Measurements from ENCODE around the gene ANK3. TPM values are rescaled to one million over a fixed set of nuclear protein-coding genes. Genes with fewer than 3 reads are reported as not detected.

ANK3 gene
- total and polyA plus RNA-seq, 2 experiments from 2014 or later, result 46.5 to 85.2 TPM

- H3K36me3 ChIP-seq (ENCODE audit: insufficient read depth), result no peaks in the 10 kb centered on the region
- Mint-ChIP-seq H3K9me3 (no peaks in the 10 kb centered on the region), H3K36me3 (ENCODE audit: low read depth) (no peaks in the 10 kb centered on the region), H3K4me1 (peaks cover 19% of the 10 kb centered on the region), H3K27ac (no peak overlapping the region), H3K4me3 (no peak overlapping the region), H3K27me3 (ENCODE audit: insufficient read depth, low read depth, poor library complexity) (no peaks in the 10 kb centered on the region)
- H3K4me3 ChIP-seq, result no peak overlapping the region
- no peaks in the 10 kb centered on the region for H3K9me2 ChIP-seq (ENCODE audit: insufficient read depth)
- no peak overlapping the region for H2AFZ ChIP-seq
- no peaks in the 10 kb centered on the region for H3F3A ChIP-seq (replicated peaks; ENCODE audit: low read depth)
- H3K79me2 ChIP-seq (replicated peaks; ENCODE audit: insufficient read depth), result no peaks in the 10 kb centered on the region
- peaks cover 18% of the 10 kb centered on the region for H3K4me1 ChIP-seq (ENCODE audit: insufficient read depth)
- TF ChIP-seq CREB1 (CRISPR knock-in tag; IDR thresholded peaks at IDR 0.05; ENCODE audit: low read depth) (no peak), NANOG (IDR thresholded peaks at IDR 0.05; ENCODE audit: borderline replicate concordance) (no peak), JUNB (IDR thresholded peaks at IDR 0.05; ENCODE audit: unreplicated experiment) (no peak), EZH2 (IDR thresholded peaks at IDR 0.05; ENCODE audit: low read depth, unreplicated experiment) (no peak), EZH2phosphoT487 (IDR thresholded peaks at IDR 0.05; ENCODE audit: unreplicated experiment) (no peak), POLR2AphosphoS5 (IDR thresholded peaks at IDR 0.05; ENCODE audit: low read depth) (no peak), ZNF462 (CRISPR knock-in tag; IDR thresholded peaks at IDR 0.05) (no peak), REST (IDR thresholded peaks at IDR 0.05; ENCODE audit: unreplicated experiment) (no peak), STAT1 (IDR thresholded peaks at IDR 0.05; ENCODE audit: unreplicated experiment) (no peak), ZNF331 (CRISPR knock-in tag; IDR thresholded peaks at IDR 0.05; ENCODE audit: low read depth) (no peak), ETS1 (IDR thresholded peaks at IDR 0.05) (no peak), CTCF (conservative IDR thresholded peaks at IDR 0.05; ENCODE audit: low read depth in 2 of 2) (no peak), ZNF114 (CRISPR knock-in tag; IDR thresholded peaks at IDR 0.05) (no peak)
- no peaks in the 10 kb centered on the region for H3K27me3 ChIP-seq (ENCODE audit: insufficient read depth)
- DNase-seq (ENCODE audit: low spot score), result no peak
- no peaks in the 10 kb centered on the region for H4K20me1 ChIP-seq (replicated peaks; ENCODE audit: insufficient read depth)
- H3K27ac ChIP-seq (ENCODE audit: low read depth), result no peak overlapping the region
- no peak overlapping the region for H3K4me2 ChIP-seq
- no peak for ATAC-seq
Observed at GRCh38 chr10:60277656-60278055, 112.0 kb downstream of the ANK3 start.

Data from GM23338 (cell line).